GM12878 (cell line): ENCODE results near the gene SCCPDH. TPM values are rescaled to one million over a fixed set of nuclear protein-coding genes. Genes with fewer than 3 reads are reported as not detected.

Experiments used
- ATAC-seq: fragments of 200-7000 bp; cut with Tn5 transposase; 3 replicates; pipeline ENCODE4 v1.9.1; 2020; ENCODE audit warnings: mild to moderate bottlenecking, moderate library complexity
- BruUV-seq: library from RNA; stranded (reverse); fragments of 400-500 nt; replicated peaks from 2 replicates; lab custom pipeline; 2021; lab: Mats Ljungman, UMichigan
- CTCF ChIA-PET: fragments of 300-600 bp; sonication (Branson Sonifier 250); formaldehyde crosslinking; extraction: SDS; loops from one replicate; lab custom pipeline; 2021; ENCODE audit warnings: inconsistent platforms; lab: Yijun Ruan, JAX
- POLR2A ChIA-PET: fragments of 350-600 bp; formaldehyde crosslinking; extraction: SDS; loops from one replicate; lab custom pipeline; 2021; ENCODE audit warnings: inconsistent platforms; lab: Charles Lee
- RAD21 ChIA-PET: fragments of 300-600 bp; sonication (Branson Sonifier 250); formaldehyde crosslinking; loops from one replicate; lab custom pipeline; 2023; ENCODE audit warnings: antibody characterized with exemption; ENCODE audit not compliant: unreplicated experiment; lab: Charles Lee
- SMC1A ChIA-PET: fragments of 300-600 bp; sonication (Branson Sonifier 250); formaldehyde crosslinking; loops from one replicate; lab custom pipeline; 2023; ENCODE audit not compliant: unreplicated experiment, uncharacterized antibody; lab: Charles Lee
- DNase-seq: peaks from one replicate; pipeline ENCODE4 v3.0.0-alpha.2; 2011; ENCODE audit warnings: low read depth, low spot score
- FAIRE-seq: peaks from 3 replicates; lab custom pipeline; 2011; peaks lifted over from hg19 to GRCh38; lab: Jason Lieb, UNC
- H2AFZ ChIP-seq: 2 replicates; pipeline ENCODE4 v1.6.0; 2011; ENCODE audit warnings: low read depth, low read length, control low read depth; ENCODE audit not compliant: control insufficient read depth
- H3K27ac ChIP-seq: 2 replicates; pipeline ENCODE4 v1.5.1; 2011; ENCODE audit warnings: control low read depth; ENCODE audit not compliant: control insufficient read depth, insufficient read depth
- H3K27me3 ChIP-seq, 2 experiments: replicated peaks in 1 of 2; 2 replicates each; pipeline versions ENCODE4 v1.6.0 to v1.6.1; 2011; ENCODE audit warnings: low read length in 1 of 2; ENCODE audit not compliant: control insufficient read depth in 2 of 2, insufficient read depth in 2 of 2
- H3K36me3 ChIP-seq, 2 experiments: 2 replicates each; pipeline ENCODE4 v1.5.1; 2011; ENCODE audit warnings: low read length in 1 of 2; ENCODE audit not compliant: control insufficient read depth in 2 of 2, insufficient read depth in 2 of 2
- H3K4me1 ChIP-seq: 2 replicates; pipeline ENCODE4 v1.6.1; 2011; ENCODE audit warnings: mild to moderate bottlenecking, low read length, moderate library complexity, mixed read lengths; ENCODE audit not compliant: control insufficient read depth, insufficient read depth
- H3K4me2 ChIP-seq: 2 replicates; pipeline ENCODE4 v1.6.0; 2011; ENCODE audit warnings: control low read depth; ENCODE audit not compliant: control insufficient read depth, insufficient read depth
- H3K4me3 ChIP-seq: fragments of 200-600 bp; sonication (generic); 2 replicates; pipeline ENCODE4 v1.5.1; 2016
- H3K79me2 ChIP-seq: 2 replicates; pipeline ENCODE4 v1.6.0; 2011; ENCODE audit warnings: low read length; ENCODE audit not compliant: control insufficient read depth, insufficient read depth
- H3K9ac ChIP-seq: 2 replicates; pipeline ENCODE4 v1.8.0; 2011; ENCODE audit warnings: low read length, control low read depth, mixed read lengths; ENCODE audit not compliant: control insufficient read depth, insufficient read depth
- H3K9me3 ChIP-seq: replicated peaks from 3 replicates; pipeline ENCODE4 v1.5.1; 2011; ENCODE audit warnings: mild to moderate bottlenecking, low read length; ENCODE audit not compliant: control insufficient read depth, insufficient read depth
- H4K20me1 ChIP-seq: 2 replicates; pipeline ENCODE4 v1.6.0; 2011; ENCODE audit not compliant: control insufficient read depth, insufficient read depth
- ATF2 ChIP-seq: IDR thresholded peaks from 2 replicates; pipeline ENCODE4 v1.6.1; 2012; ENCODE audit warnings: low read length, inconsistent platforms
- HDGF ChIP-seq: fragments of 450-650 bp; IDR thresholded peaks from 2 replicates; pipeline ENCODE4 v1.6.1; 2016; ENCODE audit warnings: antibody characterized with exemption
- NBN ChIP-seq: fragments of 450-650 bp; IDR thresholded peaks from 2 replicates; pipeline ENCODE4 v1.6.1; 2016
- RAD21 ChIP-seq: IDR thresholded peaks from 2 replicates; pipeline ENCODE4 v1.6.1; 2011; ENCODE audit warnings: mild to moderate bottlenecking, low read depth, low read length, moderate library complexity; ENCODE audit not compliant: insufficient read depth
- YBX1 ChIP-seq: fragments of 450-650 bp; IDR thresholded peaks from 2 replicates; pipeline ENCODE4 v1.6.1; 2016; ENCODE audit warnings: antibody characterized with exemption
- WGBS: methylation state at CpG from one replicate; pipeline ENCODE4 v1.1.6; 2016; ENCODE audit warnings: low lambda C conversion rate; ENCODE audit not compliant: insufficient replicate concordance, insufficient coverage; ENCODE audit errors: missing lambda C conversion rate; 5-methylcytosine and 5-hydroxymethylcytosine counted together
- in situ Hi-C: fragments of 300-500 bp; cut with MboI; formaldehyde crosslinking; loops from 9 replicates; pipeline ENCODE4 v1.14.3; 2018; ENCODE audit warnings: mixed read lengths
- intact Hi-C: fragments of 100-400 bp; cut with micrococcal nuclease; formaldehyde crosslinking; loops from one replicate; pipeline ENCODE4 v1.14.2; 2022; ENCODE audit not compliant: unreplicated experiment
- polyA plus RNA-seq, 11 experiments: library from polyadenylated mRNA; depleted of rRNA in 4 of 11; unstranded in 6 of 11; stranded (reverse) in 5 of 11; fragments of >200 nt; fragmentation: Nextera tagmentation in 4 of 11; fragmentation: Illumina TruSeq in 1 of 11; extraction: Ambion mirVana in 4 of 11; extraction: Trizol in 1 of 11; gene quantifications; 1 replicate in 1 of 11; 2 replicates in 10 of 11; pipeline versions ENCODE4 v1.2.1 to v1.2.3, GENCODE V29; 2011 to 2016; ENCODE audit warnings: inconsistent platforms in 2 of 11, missing spikeins in 2 of 11, low read depth in 1 of 11
- total RNA-seq, 4 experiments: library from RNA; depleted of rRNA in 3 of 4; stranded (reverse); fragments of >200 nt in 3 of 4; fragmentation: Illumina TruSeq in 1 of 4; extraction: Trizol in 1 of 4; gene quantifications; 2 replicates each; pipeline versions ENCODE4 v1.2.1 to v1.2.3, GENCODE V29; 2013 to 2021
- TF ChIP-seq, protein P1 (sequence below): fragments of 450-650 bp; IDR thresholded peaks from 2 replicates; pipeline ENCODE4 v1.6.1; 2016; ENCODE audit warnings: mild to moderate bottlenecking, moderate library complexity, borderline replicate concordance
- TF ChIP-seq, protein P2 (sequence below): fragments of 450-650 bp; IDR thresholded peaks from 2 replicates; pipeline ENCODE4 v1.6.1; 2016; ENCODE audit warnings: mild to moderate bottlenecking

SCCPDH gene
- total and polyA plus RNA-seq, 10 of the 15 experiments (the other 5 are each of a cell fraction or from before 2014, with no cell fraction given) = 5.4 to 44.8 (median 24.5) TPM

- intact Hi-C loops (no loop called here), in situ Hi-C loops (no loop called here)
- no peak for FAIRE-seq
- BruUV-seq = no TSS peak
- 100% methylated on average over 4 of the region's 4 CpGs for WGBS
- ChIA-PET RAD21 (no interaction called here), SMC1A (no interaction called here), CTCF (interaction anchor here (0.6 to 2.2 kb wide), 3 partner anchors 12 to 33 kb away, joined by 3 to 11 read pairs (median 3); no protein-coding TSS in a partner anchor), POLR2A (no interaction called here)
- no peak overlapping the region for H3K9ac ChIP-seq
- DNase-seq = no peak
- no peak overlapping the region for H3K4me2 ChIP-seq
- H3K27ac ChIP-seq = no peak overlapping the region
- ATAC-seq = no peak
- TF ChIP-seq ATF2 = no peak
- TF ChIP-seq RAD21 = no peak
- H3K4me1 ChIP-seq = no peaks in the 10 kb centered on the region
- peaks cover 2% of the 10 kb centered on the region; the same call in 1 of the 3 replicates for H3K9me3 ChIP-seq
- no peak overlapping the region for H3K4me3 ChIP-seq
- H4K20me1 ChIP-seq = no peaks in the 10 kb centered on the region
- H3K36me3 ChIP-seq = no peaks in the 10 kb centered on the region
- no peak overlapping the region for H2AFZ ChIP-seq
- 0 out of 2 replicates have a peak, but pooled peaks cover 3% of the 10 kb centered on the region for H3K79me2 ChIP-seq
- no peaks in the 10 kb centered on the region for H3K27me3 ChIP-seq
Observed at GRCh38 chr1:246722720-246723119, 1.5 kb upstream of the SCCPDH start.

DNA sequence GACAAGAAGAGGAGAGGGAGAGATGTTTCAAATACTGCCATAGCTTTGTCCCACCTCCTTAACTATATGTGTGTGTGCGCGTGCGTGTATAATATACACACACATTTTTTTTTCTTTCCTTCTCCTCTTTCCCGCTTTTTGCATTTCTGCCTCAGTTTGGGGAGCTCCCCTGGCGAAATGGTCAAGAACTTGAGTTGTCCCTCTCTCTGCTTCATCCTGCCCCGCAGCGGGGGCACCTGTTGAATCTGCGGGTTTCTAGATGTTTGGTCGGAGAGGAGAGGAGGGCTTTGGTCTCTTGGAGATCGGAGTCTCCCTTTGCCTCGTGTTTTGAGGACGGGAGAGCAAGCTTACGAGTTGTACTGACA is 504 bp downstream of the SCCPDH start:
- in situ Hi-C loops = no loop called here
- peak overlapping the region; percentile 72 for H3K4me2 ChIP-seq
- WGBS = 3% methylated on average over 13 of the region's 13 CpGs
- H3K36me3 ChIP-seq = no peaks in the 10 kb centered on the region
- H2AFZ ChIP-seq = peak overlapping the region; percentile 75
- TF ChIP-seq, protein P1, sequence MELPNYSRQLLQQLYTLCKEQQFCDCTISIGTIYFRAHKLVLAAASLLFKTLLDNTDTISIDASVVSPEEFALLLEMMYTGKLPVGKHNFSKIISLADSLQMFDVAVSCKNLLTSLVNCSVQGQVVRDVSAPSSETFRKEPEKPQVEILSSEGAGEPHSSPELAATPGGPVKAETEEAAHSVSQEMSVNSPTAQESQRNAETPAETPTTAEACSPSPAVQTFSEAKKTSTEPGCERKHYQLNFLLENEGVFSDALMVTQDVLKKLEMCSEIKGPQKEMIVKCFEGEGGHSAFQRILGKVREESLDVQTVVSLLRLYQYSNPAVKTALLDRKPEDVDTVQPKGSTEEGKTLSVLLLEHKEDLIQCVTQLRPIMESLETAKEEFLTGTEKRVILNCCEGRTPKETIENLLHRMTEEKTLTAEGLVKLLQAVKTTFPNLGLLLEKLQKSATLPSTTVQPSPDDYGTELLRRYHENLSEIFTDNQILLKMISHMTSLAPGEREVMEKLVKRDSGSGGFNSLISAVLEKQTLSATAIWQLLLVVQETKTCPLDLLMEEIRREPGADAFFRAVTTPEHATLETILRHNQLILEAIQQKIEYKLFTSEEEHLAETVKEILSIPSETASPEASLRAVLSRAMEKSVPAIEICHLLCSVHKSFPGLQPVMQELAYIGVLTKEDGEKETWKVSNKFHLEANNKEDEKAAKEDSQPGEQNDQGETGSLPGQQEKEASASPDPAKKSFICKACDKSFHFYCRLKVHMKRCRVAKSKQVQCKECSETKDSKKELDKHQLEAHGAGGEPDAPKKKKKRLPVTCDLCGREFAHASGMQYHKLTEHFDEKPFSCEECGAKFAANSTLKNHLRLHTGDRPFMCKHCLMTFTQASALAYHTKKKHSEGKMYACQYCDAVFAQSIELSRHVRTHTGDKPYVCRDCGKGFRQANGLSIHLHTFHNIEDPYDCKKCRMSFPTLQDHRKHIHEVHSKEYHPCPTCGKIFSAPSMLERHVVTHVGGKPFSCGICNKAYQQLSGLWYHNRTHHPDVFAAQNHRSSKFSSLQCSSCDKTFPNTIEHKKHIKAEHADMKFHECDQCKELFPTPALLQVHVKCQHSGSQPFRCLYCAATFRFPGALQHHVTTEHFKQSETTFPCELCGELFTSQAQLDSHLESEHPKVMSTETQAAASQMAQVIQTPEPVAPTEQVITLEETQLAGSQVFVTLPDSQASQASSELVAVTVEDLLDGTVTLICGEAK = no peak
- TF ChIP-seq HDGF (0 out of 2 replicates have a peak, but pooled peaks have one; percentile 25), YBX1 (no peak), NBN (0 out of 2 replicates have a peak, but pooled peaks have one; percentile 38)
- TF ChIP-seq, protein P2, sequence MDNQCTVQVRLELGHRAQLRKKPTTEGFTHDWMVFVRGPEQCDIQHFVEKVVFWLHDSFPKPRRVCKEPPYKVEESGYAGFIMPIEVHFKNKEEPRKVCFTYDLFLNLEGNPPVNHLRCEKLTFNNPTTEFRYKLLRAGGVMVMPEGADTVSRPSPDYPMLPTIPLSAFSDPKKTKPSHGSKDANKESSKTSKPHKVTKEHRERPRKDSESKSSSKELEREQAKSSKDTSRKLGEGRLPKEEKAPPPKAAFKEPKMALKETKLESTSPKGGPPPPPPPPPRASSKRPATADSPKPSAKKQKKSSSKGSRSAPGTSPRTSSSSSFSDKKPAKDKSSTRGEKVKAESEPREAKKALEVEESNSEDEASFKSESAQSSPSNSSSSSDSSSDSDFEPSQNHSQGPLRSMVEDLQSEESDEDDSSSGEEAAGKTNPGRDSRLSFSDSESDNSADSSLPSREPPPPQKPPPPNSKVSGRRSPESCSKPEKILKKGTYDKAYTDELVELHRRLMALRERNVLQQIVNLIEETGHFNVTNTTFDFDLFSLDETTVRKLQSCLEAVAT = peak; percentile 36; the same call in 1 of the 2 replicates
- H3K27ac ChIP-seq = peak overlapping the region; percentile 61; the same call in 1 of the 2 replicates
- intact Hi-C loops = no loop called here
- ChIA-PET CTCF (interaction anchor here (0.6 to 2.2 kb wide), 4 partner anchors 15 to 239 kb away, joined by 3 to 11 read pairs (median 4); no protein-coding TSS in a partner anchor), SMC1A (interaction anchor here (0.6 to 1.0 kb wide), 5 partner anchors 15 to 1072 kb away, joined by 3 read pairs; no protein-coding TSS in a partner anchor), POLR2A (interaction anchor here (0.9 to 1.4 kb wide), 2 partner anchors 162 to 207 kb away, joined by 5 read pairs; no protein-coding TSS in a partner anchor), RAD21 (interaction anchor here (0.7 to 0.8 kb wide), 2 partner anchors 16 to 159 kb away, joined by 3 read pairs; partner anchors contain the start of gene TFB2M)
- H3K4me3 ChIP-seq = peak overlapping the region; percentile 90
- no peaks in the 10 kb centered on the region for H3K27me3 ChIP-seq
- H3K79me2 ChIP-seq = 0 out of 2 replicates have a peak, but pooled peaks cover 3% of the 10 kb centered on the region
- H3K4me1 ChIP-seq = no peaks in the 10 kb centered on the region
- no peak for DNase-seq
- peak overlapping the region; percentile 88 for H3K9ac ChIP-seq
- no peaks in the 10 kb centered on the region for H4K20me1 ChIP-seq
- no TSS peak for BruUV-seq
- peaks cover 7% of the 10 kb centered on the region; the same call in 2 of the 3 replicates for H3K9me3 ChIP-seq
- ATAC-seq = peak; percentile 75
- no peak for FAIRE-seq
